ENCODE data around the gene TRIM42.
A peak's percentile ranks its signal among the peaks of the same experiment; 100 is the strongest.

TRIM42 gene

GRCh38 chr3:140677764-140678163 is at the start of gene TRIM42:
Gene TRIM42 (plus strand): TSS chr3:140678064. CDS start chr3:140678230, 166 bp downstream.
- DNase-seq (ENCODE audit: low read depth, low spot score): no peak

- DNase-seq (ENCODE audit: low read depth, low spot score): no peak
Measured at GRCh38 chr3:140628606-140629005, 49.3 kb upstream of the TRIM42 start.

- peak; percentile 78 for DNase-seq (ENCODE audit: low read depth, low spot score)
Measured at GRCh38 chr3:140629357-140630137, 48.3 kb upstream of the TRIM42 start.

GRCh38 chr3:140630366-140630765 is 47.5 kb upstream of the TRIM42 start:
- DNase-seq (ENCODE audit: low read depth, low spot score): no peak

- DNase-seq (ENCODE audit: low read depth, low spot score): no peak
Measured at GRCh38 chr3:140630866-140631265, 47.0 kb upstream of the TRIM42 start.

GRCh38 chr3:140635276-140635675 is 42.6 kb upstream of the TRIM42 start:
- DNase-seq (ENCODE audit: low read depth, low spot score): no peak

- no peak for DNase-seq (ENCODE audit: low read depth, low spot score)
Measured at GRCh38 chr3:140636406-140637138, 41.3 kb upstream of the TRIM42 start.

GRCh38 chr3:140651287-140651686 is 26.6 kb upstream of the TRIM42 start:
- DNase-seq (ENCODE audit: low read depth, low spot score): no peak

- DNase-seq (ENCODE audit: low read depth, low spot score): no peak
Measured at GRCh38 chr3:140655678-140656077, 22.2 kb upstream of the TRIM42 start.

GRCh38 chr3:140664111-140664510 is 13.8 kb upstream of the TRIM42 start:
- no peak for DNase-seq (ENCODE audit: low read depth, low spot score)

GRCh38 chr3:140682586-140682985 is 4.7 kb downstream of the TRIM42 start:
- DNase-seq (ENCODE audit: low read depth, low spot score): no peak

- DNase-seq (ENCODE audit: low read depth, low spot score): no peak
Measured at GRCh38 chr3:140686128-140686527, 8.3 kb downstream of the TRIM42 start.

GRCh38 chr3:140686948-140687347 is 9.1 kb downstream of the TRIM42 start:
- DNase-seq (ENCODE audit: low read depth, low spot score): no peak

GRCh38 chr3:140695361-140696061 is 17.6 kb downstream of the TRIM42 start:
- DNase-seq (ENCODE audit: low read depth, low spot score): no peak

- DNase-seq (ENCODE audit: low read depth, low spot score): no peak
Measured at GRCh38 chr3:140699516-140700231, 21.8 kb downstream of the TRIM42 start.

- DNase-seq (ENCODE audit: low read depth, low spot score): no peak
Measured at GRCh38 chr3:140702281-140702680, 24.4 kb downstream of the TRIM42 start.

GRCh38 chr3:140703496-140703895 is 25.6 kb downstream of the TRIM42 start:
- no peak for DNase-seq (ENCODE audit: low read depth, low spot score)

GRCh38 chr3:140704733-140705132 is 26.9 kb downstream of the TRIM42 start:
- no peak for DNase-seq (ENCODE audit: low read depth, low spot score)

GRCh38 chr3:140705954-140706353 is 28.1 kb downstream of the TRIM42 start:
- no peak for DNase-seq (ENCODE audit: low read depth, low spot score)

GRCh38 chr3:140706360-140706759 is 28.5 kb downstream of the TRIM42 start:
- DNase-seq (ENCODE audit: low read depth, low spot score): no peak

GRCh38 chr3:140708815-140709214 is 31.0 kb downstream of the TRIM42 start:
- no peak for DNase-seq (ENCODE audit: low read depth, low spot score)

GRCh38 chr3:140709751-140710150 is 31.9 kb downstream of the TRIM42 start:
- DNase-seq (ENCODE audit: low read depth, low spot score): no peak
